ENCODE measurements around the gene EIF3F.

Gene EIF3F

GRCh38 chr11:7994581-7995278, 7.6 kb downstream of the EIF3F start:
- no peak for DNase-seq

DNA sequence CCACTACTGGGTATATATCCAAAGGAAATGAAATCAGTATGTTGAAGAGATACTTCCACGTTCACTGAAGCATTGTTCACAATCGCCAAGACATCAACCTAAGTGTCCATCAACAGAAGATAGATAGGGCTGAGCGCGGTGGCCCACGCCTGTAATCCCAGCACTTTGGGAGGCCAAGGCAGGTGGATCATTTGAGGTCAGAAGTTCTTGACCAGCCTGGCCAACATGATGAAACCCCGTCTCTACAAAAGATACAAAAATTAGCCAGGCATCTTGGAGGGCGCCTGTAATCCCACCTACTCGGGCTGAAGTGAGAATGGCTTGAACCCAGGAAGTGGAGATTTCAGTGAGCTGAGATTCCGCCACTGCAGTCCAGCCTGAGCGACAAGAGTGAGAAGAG, 12.7 kb downstream of the EIF3F start:
- no peak for DNase-seq

GRCh38 chr11:8000390-8000789, 13.3 kb downstream of the EIF3F start:
- DNase-seq: no peak

GRCh38 chr11:8002676-8003075, 15.5 kb downstream of the EIF3F start:
- DNase-seq: no peak

DNA sequence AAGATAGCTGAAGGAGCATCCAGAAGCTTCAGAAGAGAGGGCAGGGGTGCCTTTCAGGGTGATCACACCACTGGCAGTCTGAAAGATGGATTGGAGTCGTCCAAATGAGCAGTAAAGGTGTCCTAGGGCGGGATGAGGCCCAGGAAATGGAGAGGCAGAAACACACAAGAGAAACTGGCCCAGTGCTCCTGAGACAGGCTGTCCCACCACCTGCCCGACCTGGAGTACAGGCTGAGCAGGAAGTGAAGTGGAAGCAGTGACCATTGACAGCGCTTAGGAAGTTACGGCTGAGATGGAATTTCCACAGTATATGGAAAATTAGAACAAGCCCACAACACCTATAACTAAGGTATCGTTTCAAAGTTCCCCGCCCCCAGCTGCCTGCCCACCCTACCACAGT, 16.1 kb downstream of the EIF3F start:
- no peak for DNase-seq

DNA sequence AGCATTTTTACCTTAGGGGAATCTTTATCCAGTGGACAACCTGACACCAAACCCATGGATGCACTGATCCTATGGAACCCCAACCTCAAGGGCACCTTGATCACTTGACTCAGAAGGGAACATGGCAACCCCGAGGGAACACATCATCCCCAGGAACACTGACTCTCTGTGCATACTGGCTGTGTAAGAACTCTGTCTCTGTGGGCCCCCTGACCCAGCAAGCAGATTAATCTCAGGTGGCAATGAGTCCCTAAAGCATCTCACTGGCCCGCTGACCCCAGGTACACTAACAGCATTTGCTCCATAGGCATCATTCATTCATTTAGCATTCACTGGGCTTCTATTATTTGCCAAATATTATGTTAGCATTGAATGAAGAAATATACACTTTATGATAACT, 16.9 kb downstream of the EIF3F start:
- no peak for DNase-seq

GRCh38 chr11:8005556-8005955, 18.4 kb downstream of the EIF3F start:
- DNase-seq: no peak

DNA sequence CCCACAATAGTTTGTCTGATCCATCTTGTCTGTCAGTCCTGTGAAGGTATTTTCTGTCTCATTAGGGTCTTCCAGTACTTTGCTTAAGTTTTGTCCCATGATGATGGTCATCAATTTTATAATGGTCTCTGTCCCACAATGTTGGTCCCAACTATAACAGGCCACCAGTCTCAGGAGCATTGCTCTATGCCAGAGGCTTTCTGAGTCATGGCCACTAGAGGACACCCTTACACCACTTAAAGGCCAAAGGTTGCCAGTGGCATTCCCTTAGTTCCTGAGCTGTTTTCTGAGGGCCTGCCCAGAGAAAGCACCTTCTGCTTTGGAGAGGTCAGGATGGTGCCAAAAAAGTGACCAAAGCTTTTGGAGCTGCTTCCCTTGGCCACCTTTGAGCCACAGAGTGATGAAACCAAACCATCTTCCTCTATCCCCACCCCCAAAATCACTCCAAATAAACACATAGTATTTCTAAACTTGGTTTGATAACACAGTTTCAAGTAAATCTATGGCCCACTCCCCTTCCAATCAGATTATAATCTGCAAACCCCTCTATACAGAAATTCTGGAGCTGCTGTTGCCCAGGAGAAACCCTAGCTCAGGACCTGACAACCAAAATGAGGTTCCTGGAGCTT, 19.3 kb downstream of the EIF3F start:
- DNase-seq: peak; percentile 64

GRCh38 chr11:8008212-8008611, 21.1 kb downstream of the EIF3F start:
- no peak for DNase-seq

GRCh38 chr11:8009856-8010255, 22.7 kb downstream of the EIF3F start:
- no peak for DNase-seq

- DNase-seq: no peak
Observed at GRCh38 chr11:8011371-8011770, 24.2 kb downstream of the EIF3F start.

DNA sequence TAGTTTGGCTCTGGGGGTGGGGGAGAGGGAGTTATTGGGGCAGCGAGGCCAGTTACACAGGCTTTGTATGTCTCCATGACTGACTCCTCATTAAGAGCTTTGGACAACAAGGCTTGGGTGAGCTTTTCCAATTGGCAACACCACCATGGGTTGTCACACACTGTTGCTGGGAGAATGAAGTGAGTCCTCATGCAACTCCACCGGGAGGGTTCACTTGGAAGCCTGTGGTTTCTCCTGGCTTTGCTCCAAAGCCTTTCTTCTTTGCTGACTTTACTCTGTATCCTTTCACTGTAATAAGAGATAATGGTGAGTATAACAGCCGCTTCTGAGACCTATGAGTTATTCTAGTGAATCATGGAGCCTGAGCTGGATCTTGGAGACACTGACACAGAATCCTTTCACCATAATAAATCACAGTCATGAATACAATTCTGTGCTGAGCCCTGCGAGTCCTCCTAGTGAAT, 24.9 kb downstream of the EIF3F start:
- peak; percentile 98 for DNase-seq

DNA sequence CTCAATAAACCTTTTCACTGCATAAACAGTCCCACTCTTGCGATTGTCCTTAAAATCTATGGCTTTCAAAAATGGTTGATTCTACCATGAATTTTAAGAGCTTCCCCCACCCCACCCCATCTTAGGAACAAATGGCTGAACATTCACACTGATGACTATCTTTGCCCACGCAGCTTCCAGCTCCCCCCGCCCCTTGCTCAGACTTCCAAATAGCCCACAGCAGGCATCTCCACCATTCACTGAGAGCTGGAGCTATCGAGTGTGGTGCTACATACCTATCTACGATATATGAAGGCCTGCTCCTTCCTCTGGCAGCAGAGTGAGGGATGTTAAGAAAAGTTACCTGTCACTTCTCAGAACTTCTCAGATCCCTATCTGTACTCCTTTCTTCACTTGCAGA, 26.7 kb downstream of the EIF3F start:
- no peak for DNase-seq

DNA sequence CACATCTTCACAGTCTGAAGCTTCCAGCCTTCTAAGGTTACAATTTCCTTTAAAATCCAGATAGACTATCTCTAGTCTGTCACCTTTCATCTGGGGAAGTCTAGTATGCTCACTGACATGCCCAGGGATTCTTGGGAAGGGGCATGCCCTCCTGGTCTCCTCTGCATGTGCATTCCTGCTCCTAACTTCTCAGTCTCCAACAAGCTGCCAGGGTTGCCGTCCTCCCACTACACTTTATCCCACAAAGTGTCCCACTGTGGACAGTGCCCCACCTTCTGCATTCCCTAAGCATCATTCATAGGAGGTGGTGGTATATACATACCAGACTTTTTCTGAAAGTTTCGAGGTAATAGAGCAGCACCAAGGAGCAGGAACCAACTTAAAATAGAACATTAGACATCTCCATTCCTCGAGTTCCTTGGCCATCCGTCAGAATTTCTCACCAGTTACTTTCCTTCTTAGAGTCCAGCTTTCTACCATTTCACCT, 28.7 kb downstream of the EIF3F start:
- peak; percentile 71 for DNase-seq

DNA sequence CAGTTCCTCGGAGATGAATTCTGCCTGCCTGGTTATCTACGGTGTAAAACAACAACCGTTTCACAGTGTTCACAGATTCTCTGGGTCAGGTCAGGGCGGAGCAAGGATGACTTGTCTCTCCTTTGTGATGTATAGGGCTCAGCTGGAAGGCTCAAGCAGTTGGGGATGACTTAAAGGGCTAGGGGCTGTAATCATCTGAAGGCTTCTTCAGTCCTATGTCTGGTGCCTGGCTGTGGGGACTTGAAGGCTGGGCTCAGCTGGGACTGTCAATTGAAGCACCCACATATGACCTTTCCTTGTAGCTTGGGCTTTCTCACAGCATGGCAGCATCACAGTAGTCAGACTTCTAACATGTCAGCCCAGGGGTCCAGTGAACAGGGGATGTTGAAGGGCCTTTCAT, 29.3 kb downstream of the EIF3F start:
- DNase-seq: peak; percentile 8

- DNase-seq: no peak
Observed at GRCh38 chr11:8017071-8017470, 29.9 kb downstream of the EIF3F start.

GRCh38 chr11:8017894-8018483, 30.9 kb downstream of the EIF3F start:
- DNase-seq: no peak

- DNase-seq: peak; percentile 75
Observed at GRCh38 chr11:8018484-8019313, 31.6 kb downstream of the EIF3F start.

DNA sequence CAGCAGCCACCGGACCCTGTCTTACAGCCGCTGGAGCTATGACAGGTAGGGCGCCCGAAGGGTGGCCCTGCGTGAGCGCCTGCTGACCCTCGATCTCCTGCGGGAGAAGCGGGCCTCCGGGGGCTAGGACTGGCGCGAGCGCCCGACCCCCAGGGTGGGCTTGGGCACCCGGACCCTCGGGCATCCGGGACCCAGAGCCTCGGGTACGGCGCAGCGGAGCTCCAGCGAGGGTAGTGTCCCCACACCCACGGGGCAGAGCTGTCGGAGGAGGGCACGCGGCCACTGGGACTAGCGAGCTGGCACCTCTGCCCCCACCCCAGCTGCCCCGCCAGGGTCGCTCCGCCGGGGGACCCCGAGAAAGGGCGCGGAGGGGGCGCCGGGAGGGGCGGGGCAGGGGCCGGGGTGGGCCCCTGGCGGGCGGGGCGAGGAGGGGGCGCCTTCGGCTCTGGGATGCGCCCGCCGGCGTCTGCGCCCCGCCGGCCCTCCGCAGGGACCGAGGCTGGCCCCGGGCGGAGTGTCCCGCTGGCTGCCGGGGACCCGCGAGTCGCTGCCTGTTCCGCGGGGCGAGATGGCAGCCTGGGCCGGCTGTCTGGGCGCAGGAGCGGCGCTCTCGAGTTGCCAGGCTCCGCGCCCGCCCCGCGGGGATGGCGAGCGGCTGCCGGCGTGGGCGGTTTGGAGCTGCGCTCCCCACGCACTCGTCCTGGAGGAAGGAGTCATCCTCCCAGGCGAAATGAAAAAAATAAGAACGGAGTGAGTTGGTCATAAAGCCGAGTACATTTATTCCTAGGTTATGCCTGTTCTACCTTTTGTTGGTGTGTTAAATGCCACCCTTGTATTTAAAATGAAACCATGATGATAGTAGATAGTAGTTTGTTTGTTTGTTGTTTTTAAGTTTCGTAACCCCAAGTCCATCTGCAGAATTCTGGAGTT, 32.4 kb downstream of the EIF3F start:
- no peak for DNase-seq

DNA sequence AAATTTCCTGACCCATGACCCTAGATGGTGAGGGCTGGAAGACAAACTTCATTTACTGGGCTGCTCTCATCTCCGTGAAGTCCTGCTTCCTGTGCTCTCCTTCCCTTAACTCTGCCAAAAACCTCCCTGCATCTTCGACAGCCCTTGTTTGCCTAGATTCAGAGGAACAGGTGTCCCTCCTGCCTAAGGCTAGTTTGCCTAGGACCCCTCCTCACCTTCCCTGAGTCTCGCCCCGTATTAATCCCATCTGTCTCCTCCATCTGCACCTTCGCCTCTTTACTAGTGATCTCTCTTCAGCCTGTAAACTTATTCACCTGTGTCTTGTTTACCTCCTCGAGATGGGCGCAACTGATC, 33.1 kb downstream of the EIF3F start:
- DNase-seq: no peak

DNA sequence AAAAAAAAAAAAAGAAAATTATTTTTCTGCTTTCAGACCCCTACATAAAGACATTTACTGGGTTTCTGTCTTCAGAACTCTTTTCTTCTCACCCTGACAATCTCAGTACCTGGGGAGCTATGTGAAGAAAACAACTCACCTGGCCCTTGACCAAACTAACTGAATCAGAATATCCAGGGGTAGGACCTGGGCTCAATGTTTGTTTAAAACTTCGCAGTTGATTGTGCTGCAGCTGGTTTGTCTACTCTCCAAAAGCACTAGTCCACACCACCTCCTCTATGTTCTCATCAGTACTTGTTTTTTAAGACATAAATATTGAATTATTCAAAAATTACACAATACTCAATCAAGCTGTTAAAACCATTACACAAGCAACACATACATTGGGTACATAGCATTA, 34.8 kb downstream of the EIF3F start:
- DNase-seq: no peak

- no peak for DNase-seq
Observed at GRCh38 chr11:8022876-8023275, 35.7 kb downstream of the EIF3F start.

Data from fibroblast of skin of right quadriceps (primary cell).